HEK293 (cell line): ENCODE data around the gene EMP1.

Experiments
- KLF16 ChIP-seq: fragments of 450-650 bp; formaldehyde crosslinking; IDR thresholded peaks from 2 replicates; pipeline ENCODE4 v1.5.1; 2017; ENCODE audit warnings: missing biosample characterization, missing genetic modification characterization
- MEIS1 ChIP-seq: sonication (generic); formaldehyde crosslinking; IDR thresholded peaks from 2 replicates; pipeline ENCODE4 v1.8.1; 2022; ENCODE audit warnings: missing genetic modification reagents, mild to moderate bottlenecking, borderline replicate concordance
- PRDM1 ChIP-seq: fragments of 450-650 bp; formaldehyde crosslinking; IDR thresholded peaks from 2 replicates; pipeline ENCODE4; 2016; ENCODE audit warnings: missing biosample characterization, missing genetic modification characterization
- REPIN1 ChIP-seq: fragments of 450-650 bp; formaldehyde crosslinking; IDR thresholded peaks from 2 replicates; pipeline ENCODE4 v1.5.1; 2017; ENCODE audit warnings: missing biosample characterization, missing genetic modification characterization, low read depth
- SETDB1 ChIP-seq: IDR thresholded peaks from one replicate; pipeline ENCODE4 v1.6.1; 2017; ENCODE audit warnings: mild to moderate bottlenecking, low read length, moderate library complexity, mixed read lengths; ENCODE audit not compliant: insufficient read length
- YY2 ChIP-seq: fragments of 450-650 bp; formaldehyde crosslinking; IDR thresholded peaks from 2 replicates; pipeline ENCODE4 v1.5.1; 2016; ENCODE audit warnings: missing biosample characterization, missing genetic modification characterization
- ZFP41 ChIP-seq: fragments of 450-650 bp; formaldehyde crosslinking; IDR thresholded peaks from 2 replicates; pipeline ENCODE4 v1.5.1; 2016; ENCODE audit warnings: missing biosample characterization, missing genetic modification characterization, borderline replicate concordance
- ZNF121 ChIP-seq: fragments of 450-650 bp; formaldehyde crosslinking; IDR thresholded peaks from 2 replicates; pipeline ENCODE4 v1.5.1; 2016; ENCODE audit warnings: missing biosample characterization, missing genetic modification characterization
- TF ChIP-seq, protein P1 (sequence below): fragments of 450-650 bp; formaldehyde crosslinking; IDR thresholded peaks from 2 replicates; pipeline ENCODE4 v1.5.1; 2016; ENCODE audit warnings: missing biosample characterization, missing genetic modification characterization

- TF ChIP-seq ZNF121 (tag by site-specific recombination) (no peak), KLF16 (tag by site-specific recombination) (no peak), REPIN1 (tag by site-specific recombination) (no peak), MEIS1 (no peak), PRDM1 (no peak), YY2 (tag by site-specific recombination) (no peak), SETDB1 (no peak), ZFP41 (tag by site-specific recombination) (no peak)
- TF ChIP-seq, protein P1, sequence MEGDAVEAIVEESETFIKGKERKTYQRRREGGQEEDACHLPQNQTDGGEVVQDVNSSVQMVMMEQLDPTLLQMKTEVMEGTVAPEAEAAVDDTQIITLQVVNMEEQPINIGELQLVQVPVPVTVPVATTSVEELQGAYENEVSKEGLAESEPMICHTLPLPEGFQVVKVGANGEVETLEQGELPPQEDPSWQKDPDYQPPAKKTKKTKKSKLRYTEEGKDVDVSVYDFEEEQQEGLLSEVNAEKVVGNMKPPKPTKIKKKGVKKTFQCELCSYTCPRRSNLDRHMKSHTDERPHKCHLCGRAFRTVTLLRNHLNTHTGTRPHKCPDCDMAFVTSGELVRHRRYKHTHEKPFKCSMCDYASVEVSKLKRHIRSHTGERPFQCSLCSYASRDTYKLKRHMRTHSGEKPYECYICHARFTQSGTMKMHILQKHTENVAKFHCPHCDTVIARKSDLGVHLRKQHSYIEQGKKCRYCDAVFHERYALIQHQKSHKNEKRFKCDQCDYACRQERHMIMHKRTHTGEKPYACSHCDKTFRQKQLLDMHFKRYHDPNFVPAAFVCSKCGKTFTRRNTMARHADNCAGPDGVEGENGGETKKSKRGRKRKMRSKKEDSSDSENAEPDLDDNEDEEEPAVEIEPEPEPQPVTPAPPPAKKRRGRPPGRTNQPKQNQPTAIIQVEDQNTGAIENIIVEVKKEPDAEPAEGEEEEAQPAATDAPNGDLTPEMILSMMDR, result no peak
Measured at GRCh38 chr12:13195250-13195649, 1.3 kb upstream of the EMP1 start.
